HG03108 (cell line): ENCODE measurements around the gene MCCD1.
"Not testable (repeated sequence)": the region's sequence is repeated elsewhere in the genome, so short reads cannot be mapped to it uniquely, and the experiment has no call there.

ENCODE experiments used
- ATAC-seq: cut with Tn5 transposase; IDR thresholded peaks from one replicate; pipeline ENCODE4 v1.9.1; 2021; ENCODE audit warnings: moderate library complexity; ENCODE audit not compliant: unreplicated experiment

MCCD1 gene

GRCh38 chr6:31528821-31529328 is at the start of gene MCCD1:
Gene MCCD1, plus strand, starts transcription at chr6:31528962. Its CDS starts 53 bp downstream, at chr6:31529015.
- ATAC-seq = no peak

DNA sequence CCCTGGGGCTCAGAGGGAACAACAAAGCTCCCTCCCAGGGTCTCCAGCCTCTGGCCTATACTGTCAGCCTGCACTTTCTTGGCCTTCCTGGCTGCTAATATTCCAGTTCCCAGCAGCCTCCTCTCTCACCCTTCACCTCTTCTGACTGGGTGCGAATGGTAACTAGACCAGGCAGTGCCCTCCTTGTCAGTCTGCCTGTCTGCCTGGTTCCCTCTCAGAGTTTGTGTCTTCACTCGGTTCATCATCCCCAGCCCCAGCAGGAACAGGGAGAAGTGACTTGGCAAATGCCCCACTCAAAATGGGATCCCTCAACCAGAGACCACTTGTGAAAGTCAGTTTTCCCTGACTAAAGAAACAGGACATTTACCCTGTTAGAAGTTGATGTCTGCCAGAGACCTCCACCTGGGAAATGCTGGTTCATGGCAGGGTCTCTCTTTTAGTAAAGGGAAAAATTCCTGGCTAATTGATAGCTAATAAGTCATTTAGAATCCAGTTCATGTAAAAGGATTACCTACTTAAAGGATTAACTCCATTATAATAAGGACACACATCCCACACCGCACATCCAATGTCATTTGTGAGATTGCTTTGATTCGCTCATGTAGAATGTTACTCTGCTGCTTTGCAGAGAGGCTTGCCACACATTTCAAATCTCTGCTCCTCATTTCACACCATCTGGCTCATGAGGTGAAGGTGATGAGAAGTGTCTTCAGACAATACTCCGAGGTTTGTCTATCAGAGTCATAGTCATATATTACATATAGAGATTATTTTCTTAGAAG is 49.4 kb upstream of the MCCD1 start:
- no peak for ATAC-seq

DNA sequence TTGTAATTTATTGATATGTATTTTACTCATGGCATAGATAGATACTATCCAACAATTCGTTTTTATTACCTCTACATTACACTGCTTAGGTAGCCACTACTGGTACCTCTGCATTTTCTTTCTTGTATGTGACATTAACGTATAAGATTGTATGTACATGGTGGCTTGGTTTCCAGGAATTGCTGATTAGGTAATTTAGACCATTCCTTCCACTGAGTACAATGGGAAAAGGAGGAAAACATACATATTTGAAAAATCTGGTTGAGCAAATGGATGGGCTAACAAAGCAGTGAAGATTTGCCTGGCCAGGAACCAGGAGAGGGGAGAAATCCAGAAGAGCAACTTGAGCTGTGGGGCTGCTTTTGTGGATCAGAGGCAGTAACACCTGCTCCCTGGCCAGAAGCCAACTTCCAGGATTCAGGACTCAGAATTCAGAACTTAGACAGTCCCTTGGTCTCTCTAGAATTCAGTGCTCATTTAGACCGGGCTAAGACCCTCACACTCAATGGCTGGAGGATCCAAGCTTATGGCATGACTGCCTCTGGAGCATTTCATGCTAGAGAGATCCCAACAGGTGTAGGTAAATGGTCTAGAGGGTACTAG is 48.7 kb upstream of the MCCD1 start:
- no peak for ATAC-seq

GRCh38 chr6:31480574-31480973 is 48.2 kb upstream of the MCCD1 start:
- no peak for ATAC-seq

DNA sequence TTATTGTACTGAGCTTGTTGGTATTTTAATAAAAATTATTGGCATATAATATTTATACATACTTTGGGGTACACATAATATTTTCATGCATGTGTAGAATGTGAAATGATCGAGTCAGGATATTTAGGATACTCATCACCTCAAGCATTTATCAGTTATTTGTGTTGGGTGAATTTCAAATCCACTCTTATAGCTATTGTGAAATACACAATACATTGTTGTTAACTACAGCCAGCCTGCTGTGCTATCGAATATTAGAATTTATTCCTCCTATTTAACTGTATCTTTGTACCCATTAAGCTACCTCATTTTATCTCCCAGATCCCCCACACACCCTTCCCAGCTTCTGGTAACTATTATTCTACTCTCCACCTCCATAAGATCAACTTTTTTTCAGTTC is 45.4 kb upstream of the MCCD1 start:
- no peak for ATAC-seq

- ATAC-seq = no peak
Observed at GRCh38 chr6:31485055-31485454, 43.7 kb upstream of the MCCD1 start.

GRCh38 chr6:31486065-31486837 is 42.5 kb upstream of the MCCD1 start:
- not testable (repeated sequence) for ATAC-seq

DNA sequence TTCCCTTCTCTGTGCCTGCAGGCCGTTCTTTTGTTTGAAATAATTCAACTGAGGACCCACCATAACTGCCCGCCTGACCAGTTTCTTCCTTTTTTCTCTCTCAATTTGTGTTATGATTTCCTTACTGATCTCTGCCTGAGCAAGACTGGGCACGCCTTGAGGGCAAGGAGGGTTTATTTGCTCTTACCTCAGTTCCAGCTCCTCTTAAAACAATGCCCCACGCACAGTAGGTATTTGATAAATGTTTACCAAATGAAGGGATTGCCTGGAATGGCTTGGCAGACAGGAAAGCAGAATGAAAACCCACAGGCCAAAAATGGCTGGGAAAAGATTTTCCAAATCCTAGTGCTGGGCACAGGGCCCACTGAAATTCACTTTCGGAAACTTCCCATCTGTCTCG is 41.1 kb upstream of the MCCD1 start:
- not testable (repeated sequence) for ATAC-seq

DNA sequence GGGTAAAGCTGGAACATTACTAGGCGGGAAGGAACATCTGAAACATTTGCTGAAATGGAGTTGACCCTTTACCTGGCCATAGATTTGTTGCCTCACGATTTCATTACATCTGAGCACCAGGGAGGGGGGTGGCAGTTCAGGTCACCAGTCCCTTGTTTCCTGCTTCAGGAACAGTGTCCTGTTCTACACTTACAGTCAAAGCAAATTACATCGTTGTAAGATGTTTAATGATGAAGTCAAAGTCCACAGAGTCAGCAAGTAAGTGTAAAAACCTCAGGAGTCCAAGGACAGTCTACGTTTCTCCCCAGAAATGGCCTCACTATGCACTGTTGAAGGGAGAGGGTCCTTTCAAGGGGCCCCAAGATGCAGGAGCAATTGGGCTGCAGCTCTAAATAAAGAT is 39.7 kb upstream of the MCCD1 start:
- ATAC-seq = no peak

DNA sequence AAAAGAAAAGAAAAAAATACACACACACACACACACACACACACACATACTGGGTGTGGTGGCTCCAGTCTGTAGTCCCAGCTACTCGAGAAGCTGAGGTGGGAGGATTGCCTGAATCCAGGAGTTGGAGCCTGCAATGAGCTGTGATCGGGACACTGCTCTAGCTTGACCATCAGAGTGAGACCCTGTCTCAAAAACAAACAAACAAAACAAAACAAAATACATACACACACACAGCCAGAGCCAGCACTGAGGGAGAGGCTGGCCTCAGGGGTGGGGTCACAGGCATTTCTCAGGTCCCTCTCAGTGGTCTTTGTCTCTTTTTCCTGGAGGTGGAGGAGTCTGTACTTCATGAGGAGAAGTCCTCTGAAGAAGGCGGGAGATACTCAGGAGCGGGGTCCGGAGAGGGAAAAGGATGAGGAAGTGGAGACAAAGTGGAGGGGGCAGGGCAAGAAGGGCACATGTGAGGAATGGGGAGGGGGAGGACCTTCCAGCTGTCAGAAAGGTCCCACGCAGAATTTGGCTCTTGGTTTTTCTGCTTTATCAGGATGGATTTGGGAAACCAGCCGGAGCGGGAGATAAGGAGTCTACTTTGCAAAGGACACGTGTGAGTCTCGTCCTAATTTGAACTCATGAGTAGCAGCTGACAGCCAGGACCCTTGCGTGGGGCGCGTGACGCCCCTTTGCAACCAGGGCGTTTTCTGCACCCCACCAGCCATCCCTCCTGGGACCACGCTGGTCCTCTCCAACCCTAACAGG is 38.5 kb upstream of the MCCD1 start:
- no peak for ATAC-seq

- not testable (repeated sequence) for ATAC-seq
Observed at GRCh38 chr6:31493550-31493874, 35.2 kb upstream of the MCCD1 start.

DNA sequence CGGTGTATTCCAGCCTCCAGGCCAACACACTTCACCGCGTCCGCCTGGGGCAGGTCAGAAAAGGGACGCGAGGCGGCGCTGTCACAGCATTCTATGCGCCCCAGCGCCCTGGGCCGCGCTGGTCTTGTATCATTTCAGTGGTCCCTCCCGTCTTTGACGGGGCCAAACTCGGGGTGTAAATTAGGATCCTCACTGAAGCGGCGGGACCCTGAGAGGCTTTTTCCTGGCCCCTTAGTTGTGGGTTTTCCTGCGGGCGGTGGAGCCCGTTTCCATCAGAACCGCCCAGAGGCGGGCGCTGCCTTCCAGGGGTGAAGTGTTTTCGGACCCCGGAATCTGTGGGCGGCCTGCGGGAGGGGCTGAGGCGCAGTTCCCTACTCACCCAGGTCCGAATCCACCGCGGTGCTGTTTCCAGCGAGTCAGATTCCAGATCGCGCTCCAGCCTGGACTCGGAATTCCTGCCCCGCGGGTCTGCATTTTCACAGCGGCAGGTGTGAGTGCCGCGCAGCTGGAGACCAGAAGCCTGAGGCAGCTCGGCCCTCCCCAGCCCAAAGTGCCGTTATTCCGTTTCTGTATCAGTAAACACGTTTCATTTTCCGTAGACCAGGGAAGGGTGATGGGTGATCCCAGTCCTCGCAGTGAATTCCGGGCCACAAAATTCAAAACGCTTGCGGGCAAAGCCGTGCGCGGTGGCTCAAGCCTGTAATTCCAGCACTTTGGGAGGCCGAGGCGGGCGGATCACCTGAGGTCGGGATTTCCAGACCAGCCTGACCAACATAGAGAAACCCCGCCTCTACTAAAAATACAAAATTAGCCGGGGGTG is 34.7 kb upstream of the MCCD1 start:
- no peak for ATAC-seq

- ATAC-seq = no peak
Observed at GRCh38 chr6:31495580-31495979, 33.2 kb upstream of the MCCD1 start.

DNA sequence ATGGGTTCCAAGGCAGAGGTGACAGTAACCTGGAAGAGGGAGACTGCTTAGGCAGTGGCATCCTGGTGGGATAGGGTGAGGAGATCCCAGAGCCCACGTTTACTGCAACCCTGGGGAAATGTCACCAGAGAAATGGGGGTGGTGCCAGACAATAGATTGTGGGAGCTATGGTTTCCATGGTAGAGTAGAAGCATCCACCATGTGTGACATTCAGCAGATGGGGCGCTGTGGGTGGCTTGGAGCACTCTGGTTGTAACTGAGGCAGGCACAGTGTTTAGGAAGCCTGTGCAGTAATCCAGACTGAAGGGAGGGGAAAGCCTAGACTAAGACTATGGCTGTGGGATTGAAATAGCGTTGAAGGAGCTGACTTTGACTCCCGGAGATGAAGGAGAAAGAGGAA is 31.9 kb upstream of the MCCD1 start:
- ATAC-seq = not testable (repeated sequence)

DNA sequence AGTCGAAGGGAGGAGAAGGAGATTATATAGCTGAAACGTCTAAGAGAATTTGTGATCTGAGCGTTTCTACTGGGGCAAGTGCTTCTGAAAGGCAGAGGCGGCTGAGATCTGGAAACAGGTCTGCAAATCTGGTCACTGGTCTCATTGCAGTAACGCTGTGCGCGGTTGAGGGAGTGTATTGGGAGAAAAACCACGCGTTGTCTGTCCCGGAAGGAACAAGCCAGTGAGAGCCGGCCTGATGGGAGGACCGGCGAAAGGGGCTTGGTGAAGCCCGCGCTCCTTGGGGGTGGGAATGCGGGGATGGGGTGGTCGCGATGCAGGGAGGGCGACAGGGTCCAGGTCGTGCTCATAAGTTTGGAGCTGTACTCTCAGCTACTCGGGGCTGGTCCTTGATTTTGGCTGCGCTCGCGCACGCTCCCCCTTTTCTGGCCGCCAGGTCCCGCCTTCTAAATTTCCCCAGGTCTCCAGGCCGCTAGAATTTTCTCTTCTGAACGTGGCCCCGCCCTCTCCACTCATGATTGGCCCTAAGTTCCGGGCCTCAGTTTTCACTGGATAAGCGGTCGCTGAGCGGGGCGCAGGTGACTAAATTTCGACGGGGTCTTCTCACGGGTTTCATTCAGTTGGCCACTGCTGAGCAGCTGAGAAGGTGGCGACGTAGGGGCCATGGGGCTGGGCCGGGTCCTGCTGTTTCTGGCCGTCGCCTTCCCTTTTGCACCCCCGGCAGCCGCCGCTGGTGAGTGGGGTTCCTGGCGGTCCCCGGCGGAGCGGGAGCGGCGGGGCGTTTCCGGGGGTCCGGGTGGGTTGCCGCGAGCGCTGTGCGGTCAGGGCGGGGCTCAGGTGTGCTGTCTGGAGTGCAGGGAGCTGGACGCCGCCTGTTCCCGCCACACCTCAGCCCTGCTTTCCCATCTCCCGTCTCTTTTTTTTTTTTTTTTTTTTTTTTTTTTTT is 31.0 kb upstream of the MCCD1 start, which contains the start of gene MICB:
TSS of gene MICB (plus strand) at position 615 of the 946 bp plus-strand sequence. CDS start at position 664, 49 bp downstream.
- ATAC-seq = peak; percentile 42

- ATAC-seq = no peak
Observed at GRCh38 chr6:31498748-31499147, 30.0 kb upstream of the MCCD1 start.

DNA sequence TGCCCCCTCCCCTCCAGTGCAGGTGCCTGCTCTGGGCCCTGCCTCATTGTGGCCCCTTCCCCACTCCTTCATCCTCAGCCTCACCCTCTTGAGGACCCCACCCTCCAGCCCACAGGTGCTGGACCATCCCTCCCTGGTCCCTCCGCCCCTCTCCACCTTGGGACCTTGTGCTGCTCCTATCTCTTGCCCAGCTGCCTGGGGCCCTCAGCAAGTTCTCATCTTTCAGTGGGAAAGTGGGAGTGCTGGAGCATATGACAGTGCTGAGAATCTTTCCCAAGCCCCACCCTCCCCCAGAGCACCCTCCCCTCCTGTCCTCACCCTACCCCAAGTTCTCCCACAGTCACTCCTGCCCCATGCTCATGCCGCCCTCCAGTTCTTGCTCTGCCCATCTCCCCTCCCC is 29.1 kb upstream of the MCCD1 start:
- not testable (repeated sequence) for ATAC-seq

DNA sequence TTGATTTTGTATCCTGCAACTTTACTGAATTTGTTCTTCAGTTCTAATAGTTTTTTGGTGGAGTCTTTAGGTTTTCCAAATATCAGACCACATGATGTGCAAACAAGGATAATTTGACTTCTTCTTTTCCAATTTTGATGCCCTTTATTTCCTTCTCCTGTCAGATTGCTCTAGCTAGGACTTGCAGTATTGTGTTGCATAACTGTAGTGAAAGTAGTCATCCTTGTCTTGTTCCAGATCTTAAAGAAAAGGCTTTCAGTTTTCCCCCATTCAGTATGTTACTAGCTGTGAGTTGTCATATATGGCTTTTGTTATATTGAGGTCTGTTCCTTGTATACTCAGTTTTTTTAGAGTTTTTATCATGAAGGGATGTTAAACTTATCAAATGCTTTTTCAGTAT is 26.2 kb upstream of the MCCD1 start:
- no peak for ATAC-seq

DNA sequence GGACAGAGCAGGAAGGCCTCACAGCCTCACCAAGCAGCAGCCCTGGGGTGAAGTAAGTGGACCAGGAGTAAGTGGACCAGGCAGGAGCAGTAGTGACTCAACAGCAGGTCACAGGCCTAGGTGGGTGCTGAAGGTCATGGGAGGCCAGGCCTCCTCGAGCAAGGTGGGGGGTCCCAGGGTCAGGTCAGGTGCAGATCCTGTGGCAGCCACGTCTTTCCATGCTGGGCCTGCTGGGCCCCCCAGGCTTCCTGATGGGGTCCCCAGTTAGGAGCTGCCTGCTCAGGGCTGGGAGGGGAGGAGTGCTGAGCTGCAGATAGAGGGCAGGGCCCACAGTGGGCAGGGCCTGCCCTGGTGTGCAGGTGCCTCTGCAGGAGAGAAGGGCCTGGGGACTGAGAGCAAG is 19.7 kb upstream of the MCCD1 start:
- not testable (repeated sequence) for ATAC-seq
